Mucosa of descending colon (tissue), 3 donors: ENCODE results near the gene MSTN. TPM values are rescaled to one million over a fixed set of nuclear protein-coding genes. Genes with fewer than 3 reads are reported as not detected.
A peak's percentile ranks its signal among the peaks of the same experiment; 100 is the strongest.
"Not testable (repeated sequence)": the region's sequence is repeated elsewhere in the genome, so short reads cannot be mapped to it uniquely, and the experiment has no call there.

Experiments
- ATAC-seq: fragments of 200-7000 bp; cut with Tn5 transposase; one replicate; pipeline ENCODE4 v1.9.1; 2020; ENCODE audit warnings: mild to moderate bottlenecking, moderate library complexity
- DNase-seq, 3 donors: peaks; one replicate each; pipeline ENCODE4 v3.0.0-alpha.2; 2020
- H3K36me3 ChIP-seq: fragments of 200-600 bp; one replicate; pipeline ENCODE4 v1.8.0; 2021; ENCODE audit warnings: low read depth, mild to moderate bottlenecking
- H3K4me1 ChIP-seq: fragments of 200-600 bp; one replicate; pipeline ENCODE4 v1.8.0; 2021; ENCODE audit warnings: low read depth, mild to moderate bottlenecking
- H3K4me3 ChIP-seq: fragments of 200-600 bp; one replicate; pipeline ENCODE4 v1.8.0; 2021; ENCODE audit warnings: mild to moderate bottlenecking
- H3K9me3 ChIP-seq: fragments of 200-600 bp; one replicate; pipeline ENCODE4 v1.8.0; 2021; ENCODE audit warnings: mild to moderate bottlenecking
- CTCF ChIP-seq: fragments of 200-600 bp; IDR thresholded peaks from one replicate; pipeline ENCODE4 v1.8.0; 2022; ENCODE audit warnings: antibody characterized with exemption, mild to moderate bottlenecking
- intact Hi-C, 2 donors: fragments of 100-400 bp; cut with DNase I in 1 of 2; cut with micrococcal nuclease in 1 of 2; formaldehyde crosslinking; loops; one replicate each; pipeline versions ENCODE4 v1.11.0 to v1.11.1; 2022; cut with DNase I, micrococcal nuclease
- total RNA-seq, 3 donors: library from RNA; stranded (reverse); fragmentation: NEBNext Ultra II Directional in 2 of 3; extraction: Animal tissue kit (Norgen Biotek cat#: 25700) in 2 of 3; gene quantifications; one replicate each; pipeline versions ENCODE4 v1.2.1 to v1.2.4, GENCODE V29; 2021 to 2023
- donor health status: DM: no; HTN: no; CAD: no; lungs with moderate emphysema.
- donor health status: DM: no; HTN: no; CAD: no.
- donor health status: DM: no; HTN: yes; CAD: no.

Gene MSTN
- total RNA-seq, 3 donors from 2014 or later = 0.26 to 0.35 TPM; not detected in 1

GRCh38 chr2:190036071-190036470 is 26.5 kb downstream of the MSTN start:
- Histone ChIP-seq H3K9me3 (no peaks in the 10 kb centered on the region), H3K4me3 (no peak overlapping the region), H3K36me3 (no peaks in the 10 kb centered on the region), H3K4me1 (no peaks in the 10 kb centered on the region)
- no peak for ATAC-seq
- intact Hi-C loops = no loop called here
- DNase-seq = no peak
- no peak for TF ChIP-seq CTCF

GRCh38 chr2:190034417-190034816 is 28.1 kb downstream of the MSTN start:
- intact Hi-C loops, ATAC-seq, H3K9me3 ChIP-seq, H3K36me3 ChIP-seq, DNase-seq, H3K4me3 ChIP-seq, H3K4me1 ChIP-seq: not testable (repeated sequence)

- TF ChIP-seq CTCF = no peak
- Histone ChIP-seq H3K9me3 (no peaks in the 10 kb centered on the region), H3K4me1 (no peaks in the 10 kb centered on the region), H3K36me3 (no peaks in the 10 kb centered on the region), H3K4me3 (no peak overlapping the region)
- no peak for ATAC-seq
- DNase-seq = no peak
- intact Hi-C loops = no loop called here
These were observed 30.4 kb downstream of the MSTN start for GRCh38 chr2:190031969-190032618.

- DNase-seq = peak in 1 of 3 donors; percentile 35
- TF ChIP-seq CTCF = no peak
These were observed 38.7 kb downstream of the MSTN start for GRCh38 chr2:190023860-190024259.

GRCh38 chr2:190020720-190021119 is 41.8 kb downstream of the MSTN start:
- intact Hi-C loops = no loop called here
- H3K36me3 ChIP-seq = no peaks in the 10 kb centered on the region
- TF ChIP-seq CTCF = no peak
- peaks cover 17% of the 10 kb centered on the region for H3K9me3 ChIP-seq
- no peak overlapping the region for H3K4me3 ChIP-seq
- no peak for ATAC-seq
- H3K4me1 ChIP-seq = no peaks in the 10 kb centered on the region
- DNase-seq = no peak

More at GRCh38 chr2:190023860-190024259, 38.7 kb downstream of the MSTN start:
- H3K4me1 ChIP-seq = no peaks in the 10 kb centered on the region
- no peaks in the 10 kb centered on the region for H3K36me3 ChIP-seq
- H3K9me3 ChIP-seq = no peaks in the 10 kb centered on the region
- ATAC-seq = peak; percentile 40
- intact Hi-C loops = no loop called here
- H3K4me3 ChIP-seq = no peak overlapping the region

GRCh38 chr2:190017837-190018236 is 44.7 kb downstream of the MSTN start:
- H3K4me1 ChIP-seq = no peaks in the 10 kb centered on the region
- ATAC-seq (no peak), DNase-seq (no peak)
- no peaks in the 10 kb centered on the region for H3K36me3 ChIP-seq
- no peak overlapping the region for H3K4me3 ChIP-seq
- intact Hi-C loops = no loop called here
- H3K9me3 ChIP-seq = peaks cover 18% of the 10 kb centered on the region
- no peak for TF ChIP-seq CTCF

- ATAC-seq, H3K4me3 ChIP-seq, intact Hi-C loops, DNase-seq, H3K4me1 ChIP-seq, H3K36me3 ChIP-seq: not testable (repeated sequence)
- H3K9me3 ChIP-seq = peaks cover 18% of the 10 kb centered on the region
These were observed 46.6 kb downstream of the MSTN start for GRCh38 chr2:190015969-190016368.
